COR-L47 (cell line): Measurements from ENCODE around the gene RAB13.

Experiments used
- DNase-seq: peaks from one replicate; lab custom pipeline; 2025; lab: John Stamatoyannopoulos, UW

RAB13 gene

DNA sequence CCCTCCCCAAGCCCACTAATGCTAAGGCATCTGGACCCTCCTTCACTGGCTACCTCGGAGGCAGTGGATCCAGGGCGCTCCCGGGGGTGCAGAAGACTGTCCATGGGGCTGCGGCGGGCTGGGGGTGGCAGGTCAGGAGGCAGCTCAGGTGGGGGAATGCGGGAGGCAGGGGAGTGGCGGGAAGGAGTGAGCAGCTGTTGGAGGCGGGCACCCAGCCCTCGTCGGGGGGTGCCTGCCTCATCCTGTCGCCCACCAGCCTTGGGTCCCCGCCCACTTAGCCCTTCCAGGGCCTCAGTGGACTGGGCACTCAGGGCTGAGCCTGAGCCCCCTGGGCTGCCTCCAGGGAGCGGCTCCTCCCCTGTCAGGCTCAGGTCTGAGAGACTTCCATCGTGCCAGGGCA is 52.7 kb downstream of the RAB13 start:
- no peak for DNase-seq

DNA sequence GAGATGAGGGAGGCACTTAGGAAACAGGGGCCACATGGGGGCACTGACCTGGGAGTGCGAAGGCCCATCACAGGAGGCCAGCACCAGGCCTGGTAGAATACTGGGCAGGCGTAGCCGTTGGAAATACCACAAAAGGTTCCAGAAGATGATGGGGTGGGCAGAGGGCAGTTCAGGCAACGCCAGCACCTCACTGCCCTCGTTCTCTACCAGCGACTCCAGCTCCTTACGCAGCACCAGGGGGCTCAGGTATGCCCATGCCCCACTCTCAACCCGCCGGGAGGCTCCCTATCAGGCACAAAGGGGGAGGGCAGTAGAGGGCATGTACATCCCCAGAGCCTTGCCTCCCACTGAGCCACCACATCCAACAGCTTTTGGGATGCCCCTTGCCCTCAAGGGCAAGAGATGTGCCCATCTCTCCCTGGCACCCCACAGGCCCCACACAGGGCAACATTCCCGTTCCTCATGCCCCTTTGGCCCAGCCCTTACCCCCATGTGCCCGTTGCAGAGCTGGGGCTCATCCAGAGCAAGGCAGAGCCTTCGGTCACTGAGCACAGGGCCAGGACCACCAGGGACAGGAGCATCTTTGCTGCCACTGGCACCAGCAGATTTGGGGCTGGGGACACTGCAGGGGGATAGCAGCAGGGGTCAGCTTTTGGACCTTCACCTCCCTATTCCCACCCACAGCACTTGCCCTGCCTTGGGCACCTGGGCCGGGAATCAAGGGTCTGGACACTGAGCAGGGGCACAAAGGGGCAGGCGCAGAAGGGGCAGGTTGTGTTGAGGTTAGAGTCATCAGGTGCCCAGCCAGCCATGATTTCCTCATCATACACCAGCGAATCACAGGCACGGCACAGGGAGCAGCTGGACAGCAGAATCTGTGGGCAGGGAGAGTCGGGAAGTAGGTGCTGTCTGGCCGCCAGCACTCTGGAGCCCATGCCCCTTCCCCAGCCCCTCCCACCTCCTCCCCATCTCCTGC is 53.7 kb downstream of the RAB13 start:
- DNase-seq = no peak
